HG03159 (cell line): Measurements from ENCODE around the gene RAG1.
A peak's percentile ranks its signal among the peaks of the same experiment; 100 is the strongest.
"Not testable (repeated sequence)": the region's sequence is repeated elsewhere in the genome, so short reads cannot be mapped to it uniquely, and the experiment has no call there.

Experiments
- ATAC-seq: cut with Tn5 transposase; IDR thresholded peaks from one replicate; pipeline ENCODE4 v1.9.1; 2021; ENCODE audit warnings: mild to moderate bottlenecking, moderate library complexity; ENCODE audit not compliant: unreplicated experiment

Gene RAG1

GRCh38 chr11:36567694-36568093 is at the start of gene RAG1:
TSS of gene RAG1 (plus strand) at chr11:36568007. CDS start at chr11:36573305, 5,298 bp downstream.
- no peak for ATAC-seq

GRCh38 chr11:36530840-36531239 is 37.0 kb upstream of the RAG1 start:
- no peak for ATAC-seq

GRCh38 chr11:36532941-36533601 is 34.7 kb upstream of the RAG1 start:
- no peak for ATAC-seq

GRCh38 chr11:36534276-36534840 is 33.4 kb upstream of the RAG1 start:
- no peak for ATAC-seq

GRCh38 chr11:36540998-36541397 is 26.8 kb upstream of the RAG1 start:
- peak; percentile 98 for ATAC-seq

- no peak for ATAC-seq
Measured at GRCh38 chr11:36550385-36551115, 17.3 kb upstream of the RAG1 start.

- not testable (repeated sequence) for ATAC-seq
Measured at GRCh38 chr11:36557390-36557789, 10.4 kb upstream of the RAG1 start.

- no peak for ATAC-seq
Measured at GRCh38 chr11:36557991-36558390, 9.8 kb upstream of the RAG1 start.

GRCh38 chr11:36558571-36559413 is 9.0 kb upstream of the RAG1 start:
- ATAC-seq: peak; percentile 92

GRCh38 chr11:36564376-36565030 is 3.3 kb upstream of the RAG1 start:
- peak; percentile 63 for ATAC-seq

GRCh38 chr11:36565031-36565610 is 2.7 kb upstream of the RAG1 start:
- no peak for ATAC-seq

- ATAC-seq: no peak
Measured at GRCh38 chr11:36566407-36567053, 1.3 kb upstream of the RAG1 start.

- ATAC-seq: no peak
Measured at GRCh38 chr11:36569095-36569494, 1.3 kb downstream of the RAG1 start.

GRCh38 chr11:36574486-36574885 is 6.7 kb downstream of the RAG1 start:
- ATAC-seq: no peak

GRCh38 chr11:36577373-36577772 is 9.6 kb downstream of the RAG1 start:
- ATAC-seq: no peak

- no peak for ATAC-seq
Measured at GRCh38 chr11:36577859-36578258, 10.1 kb downstream of the RAG1 start.

- ATAC-seq: no peak
Measured at GRCh38 chr11:36578458-36578857, 10.7 kb downstream of the RAG1 start.

- ATAC-seq: no peak
Measured at GRCh38 chr11:36581536-36581935, 13.7 kb downstream of the RAG1 start.

GRCh38 chr11:36583667-36584066 is 15.9 kb downstream of the RAG1 start:
- ATAC-seq: no peak

GRCh38 chr11:36586543-36586942 is 18.7 kb downstream of the RAG1 start:
- ATAC-seq: peak; percentile 75
